ENCODE results near the gene STRA6. TPM values are rescaled to one million over a fixed set of nuclear protein-coding genes. Genes with fewer than 3 reads are reported as not detected.

STRA6 gene
- 19.2 and 158 TPM in 2 replicates for total RNA-seq (ENCODE audit: low replicate concordance)
- long read RNA-seq, partial matches to known transcripts, result 3 of 11 reads
- long read RNA-seq, other reads (novel, unspliced or antisense), result 4 of 11 reads

DNA sequence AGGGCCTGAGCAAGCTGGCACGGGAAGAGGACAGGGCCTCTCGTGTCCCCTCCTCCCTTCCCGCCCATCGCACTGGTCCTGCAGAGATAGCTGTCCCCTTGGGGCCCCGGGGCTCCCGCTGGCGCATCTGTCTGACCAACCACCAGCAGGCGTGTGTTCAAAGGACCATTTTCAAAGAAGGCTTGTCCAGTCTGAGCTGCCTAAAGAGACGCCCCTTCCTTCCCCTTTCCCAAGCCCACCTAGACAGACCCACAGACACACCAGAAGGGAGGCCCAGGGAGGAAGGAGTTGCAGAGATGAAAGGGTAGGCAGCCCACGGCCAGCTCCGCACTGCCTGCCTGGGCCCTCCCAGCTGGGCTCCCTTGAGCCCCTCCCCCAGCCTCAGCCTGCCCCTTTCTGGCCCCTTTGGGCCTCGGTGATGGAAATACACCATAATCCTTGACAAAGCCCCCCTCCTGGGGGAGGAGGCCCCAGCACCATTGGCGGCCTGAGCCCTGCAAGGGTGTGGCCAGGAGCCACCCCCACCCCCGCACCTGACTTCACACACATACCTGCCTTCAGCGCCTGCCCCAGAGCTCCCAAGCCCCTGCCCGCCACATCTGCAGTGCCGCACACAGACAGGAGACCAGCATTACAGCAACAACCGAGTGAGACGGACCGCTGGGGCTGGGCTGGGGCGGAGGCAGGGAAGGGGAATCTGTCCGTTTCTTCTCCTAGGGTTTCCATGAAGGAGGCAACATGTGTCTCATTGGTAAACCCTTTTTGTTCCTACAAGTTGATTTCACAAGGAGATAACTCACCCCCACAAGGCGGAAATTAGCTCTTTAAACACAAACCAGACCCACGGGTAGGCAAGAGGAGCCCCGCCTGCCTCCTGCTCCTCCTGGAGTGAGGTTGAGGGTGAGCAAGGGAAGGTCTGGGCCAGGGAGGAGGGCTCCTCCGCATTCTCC is at the start of gene STRA6:
Gene STRA6 (minus strand): TSS at position 336 of the 950 bp plus-strand sequence. CDS start 520 bp downstream, outside the sequence.
- peak; percentile 83 for DNase-seq (ENCODE audit: extremely low spot score, unreplicated experiment)
- peak within 1 kb of the TSS; percentile 86 for H3K4me3 Mint-ChIP-seq
- no peaks in the 10 kb centered on the region for H3K9me3 Mint-ChIP-seq
- peaks cover 67% of the 10 kb centered on the region for H3K4me1 Mint-ChIP-seq (ENCODE audit: unreplicated experiment)
- TF ChIP-seq, protein P1, sequence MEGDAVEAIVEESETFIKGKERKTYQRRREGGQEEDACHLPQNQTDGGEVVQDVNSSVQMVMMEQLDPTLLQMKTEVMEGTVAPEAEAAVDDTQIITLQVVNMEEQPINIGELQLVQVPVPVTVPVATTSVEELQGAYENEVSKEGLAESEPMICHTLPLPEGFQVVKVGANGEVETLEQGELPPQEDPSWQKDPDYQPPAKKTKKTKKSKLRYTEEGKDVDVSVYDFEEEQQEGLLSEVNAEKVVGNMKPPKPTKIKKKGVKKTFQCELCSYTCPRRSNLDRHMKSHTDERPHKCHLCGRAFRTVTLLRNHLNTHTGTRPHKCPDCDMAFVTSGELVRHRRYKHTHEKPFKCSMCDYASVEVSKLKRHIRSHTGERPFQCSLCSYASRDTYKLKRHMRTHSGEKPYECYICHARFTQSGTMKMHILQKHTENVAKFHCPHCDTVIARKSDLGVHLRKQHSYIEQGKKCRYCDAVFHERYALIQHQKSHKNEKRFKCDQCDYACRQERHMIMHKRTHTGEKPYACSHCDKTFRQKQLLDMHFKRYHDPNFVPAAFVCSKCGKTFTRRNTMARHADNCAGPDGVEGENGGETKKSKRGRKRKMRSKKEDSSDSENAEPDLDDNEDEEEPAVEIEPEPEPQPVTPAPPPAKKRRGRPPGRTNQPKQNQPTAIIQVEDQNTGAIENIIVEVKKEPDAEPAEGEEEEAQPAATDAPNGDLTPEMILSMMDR (conservative IDR thresholded peaks at IDR 0.05), result peak; percentile 19
- H3K27me3 Mint-ChIP-seq, result peaks cover 4% of the 10 kb centered on the region
- peaks cover 3% of the 10 kb centered on the region for H3K36me3 Mint-ChIP-seq
- H3K27ac Mint-ChIP-seq, result peak within 1 kb of the TSS; percentile 93

GRCh38 chr15:74252291-74252690 is 49.7 kb upstream of the STRA6 start:
- H3K27me3 Mint-ChIP-seq, result peaks cover 17% of the 10 kb centered on the region
- peaks cover 28% of the 10 kb centered on the region for H3K4me1 Mint-ChIP-seq (ENCODE audit: unreplicated experiment)
- no peaks in the 10 kb centered on the region for H3K36me3 Mint-ChIP-seq
- TF ChIP-seq, protein P1 (conservative IDR thresholded peaks at IDR 0.05), result no peak
- no peaks in the 10 kb centered on the region for H3K9me3 Mint-ChIP-seq
- DNase-seq (ENCODE audit: extremely low spot score, unreplicated experiment), result no peak
- H3K27ac Mint-ChIP-seq, result no peak overlapping the region
- no peak overlapping the region for H3K4me3 Mint-ChIP-seq

DNA sequence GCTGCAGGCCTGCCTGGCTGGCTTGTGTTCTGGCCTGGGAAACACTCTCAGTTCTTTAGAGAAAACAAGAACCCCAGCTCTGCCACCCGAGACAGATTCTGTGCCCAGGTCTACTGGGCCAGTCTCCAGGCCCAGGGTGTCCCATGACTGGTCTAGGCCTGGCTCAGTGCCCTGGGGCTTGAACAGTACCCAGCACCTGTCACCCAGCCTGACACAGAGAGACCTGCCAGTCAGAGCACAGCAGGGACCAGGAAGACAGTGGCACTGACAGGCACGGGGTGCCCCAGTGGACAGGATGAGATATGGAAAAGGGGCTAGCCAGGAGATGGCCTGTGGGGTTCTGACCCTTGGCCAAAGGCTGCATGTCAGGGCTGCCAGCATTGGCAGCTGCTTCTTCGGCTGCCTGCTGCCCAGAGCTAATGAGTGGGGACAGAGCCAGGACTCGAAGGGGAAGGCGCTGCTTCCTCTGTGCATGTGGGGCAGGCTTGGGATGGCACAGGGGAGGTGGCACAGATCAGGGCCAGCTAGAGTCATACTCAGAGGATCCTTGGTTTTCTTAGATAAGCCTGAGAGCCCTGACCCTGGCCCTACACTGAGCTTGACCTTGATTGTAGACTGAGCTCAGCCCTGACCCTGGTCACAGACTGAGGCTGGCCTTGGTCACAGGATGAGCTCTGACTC is 48.7 kb upstream of the STRA6 start:
- TF ChIP-seq, protein P1 (conservative IDR thresholded peaks at IDR 0.05), result no peak
- no peak overlapping the region for H3K4me3 Mint-ChIP-seq
- H3K27me3 Mint-ChIP-seq, result peaks cover 20% of the 10 kb centered on the region
- no peaks in the 10 kb centered on the region for H3K36me3 Mint-ChIP-seq
- no peaks in the 10 kb centered on the region for H3K9me3 Mint-ChIP-seq
- no peak for DNase-seq (ENCODE audit: extremely low spot score, unreplicated experiment)
- no peak overlapping the region for H3K27ac Mint-ChIP-seq
- peaks cover 28% of the 10 kb centered on the region for H3K4me1 Mint-ChIP-seq (ENCODE audit: unreplicated experiment)

- Mint-ChIP-seq H3K4me3 (no peak overlapping the region), H3K36me3 (no peaks in the 10 kb centered on the region), H3K27me3 (peaks cover 26% of the 10 kb centered on the region), H3K4me1 (ENCODE audit: unreplicated experiment) (peaks cover 35% of the 10 kb centered on the region), H3K27ac (no peak overlapping the region), H3K9me3 (no peaks in the 10 kb centered on the region)
- DNase-seq (ENCODE audit: extremely low spot score, unreplicated experiment), result no peak
- TF ChIP-seq, protein P1 (conservative IDR thresholded peaks at IDR 0.05), result no peak
Observed at GRCh38 chr15:74250266-74250665, 47.7 kb upstream of the STRA6 start.

DNA sequence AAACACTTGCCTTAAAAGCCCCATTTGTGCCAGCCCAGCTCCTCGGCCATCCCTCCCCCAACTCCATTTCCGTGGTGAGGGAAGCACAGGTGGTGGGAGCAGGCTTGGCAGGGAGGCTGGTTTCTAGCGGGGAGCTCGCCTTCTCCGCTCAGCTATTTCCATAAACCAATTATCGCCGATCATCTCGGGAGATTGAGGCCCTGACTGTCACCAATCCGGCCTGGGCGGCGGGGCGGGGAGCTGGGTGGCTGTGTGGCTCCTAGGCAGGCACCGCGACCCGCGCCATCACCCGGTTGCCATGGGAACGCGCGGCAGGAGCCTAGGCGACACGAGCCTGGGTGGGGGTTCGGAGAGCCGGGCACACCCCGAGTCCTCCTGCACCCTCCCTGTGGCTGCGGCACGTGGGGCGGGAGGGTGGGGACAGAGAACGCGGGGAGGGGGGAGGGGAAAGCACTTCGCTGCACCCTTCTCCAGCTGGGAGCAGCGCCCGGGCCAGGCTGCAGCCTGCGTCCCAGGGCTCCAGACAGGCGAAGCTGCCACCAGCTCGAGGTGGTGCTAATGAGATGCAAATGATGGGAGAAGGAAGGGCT is 42.9 kb upstream of the STRA6 start:
- Mint-ChIP-seq H3K27me3 (peaks cover 30% of the 10 kb centered on the region), H3K36me3 (no peaks in the 10 kb centered on the region), H3K9me3 (no peaks in the 10 kb centered on the region), H3K27ac (no peak overlapping the region), H3K4me3 (peak overlapping the region; percentile 34), H3K4me1 (ENCODE audit: unreplicated experiment) (peaks cover 46% of the 10 kb centered on the region)
- TF ChIP-seq, protein P1 (conservative IDR thresholded peaks at IDR 0.05), result no peak
- DNase-seq (ENCODE audit: extremely low spot score, unreplicated experiment), result no peak
